Hepatocyte (in vitro differentiated cells): ENCODE results near the gene CRHR1. TPM values are rescaled to one million over a fixed set of nuclear protein-coding genes. Genes with fewer than 3 reads are reported as not detected.
A peak's percentile ranks its signal among the peaks of the same experiment; 100 is the strongest.
"Not testable (repeated sequence)": the region's sequence is repeated elsewhere in the genome, so short reads cannot be mapped to it uniquely, and the experiment has no call there.

Source experiments
- DNase-seq: peaks from one replicate; pipeline ENCODE4 v3.0.0-alpha.2; 2016; ENCODE audit warnings: low spot score
- H2AFZ ChIP-seq: fragments of 200-600 bp; sonication (generic); 2 replicates; pipeline ENCODE4 v1.6.0; 2016; ENCODE audit warnings: antibody characterized with exemption, mild to moderate bottlenecking
- H3K27ac ChIP-seq: fragments of 200-600 bp; sonication (generic); 2 replicates; pipeline ENCODE4 v1.5.1; 2016; ENCODE audit warnings: mild to moderate bottlenecking
- H3K27me3 ChIP-seq: fragments of 200-600 bp; sonication (generic); 2 replicates; pipeline ENCODE4 v1.6.1; 2016
- H3K36me3 ChIP-seq: fragments of 200-600 bp; sonication (generic); replicated peaks from 2 replicates; pipeline ENCODE4 v1.5.1; 2016; ENCODE audit warnings: low read depth; ENCODE audit not compliant: insufficient read depth
- H3K4me1 ChIP-seq: fragments of 200-600 bp; sonication (generic); 2 replicates; pipeline ENCODE4 v1.5.1; 2016; ENCODE audit warnings: mild to moderate bottlenecking, moderate library complexity; ENCODE audit not compliant: insufficient read depth
- H3K4me2 ChIP-seq: fragments of 200-600 bp; sonication (generic); 2 replicates; pipeline ENCODE4 v1.6.0; 2016
- H3K4me3 ChIP-seq: fragments of 200-600 bp; sonication (generic); 2 replicates; pipeline ENCODE4 v1.5.1; 2016; ENCODE audit warnings: mild to moderate bottlenecking
- H3K79me2 ChIP-seq: fragments of 200-600 bp; sonication (generic); 2 replicates; pipeline ENCODE4 v1.6.0; 2017; ENCODE audit warnings: mild to moderate bottlenecking
- H3K9me2 ChIP-seq: fragments of 200-600 bp; sonication (generic); replicated peaks from 2 replicates; pipeline ENCODE4 v1.6.0; 2017; ENCODE audit warnings: mild to moderate bottlenecking; ENCODE audit not compliant: insufficient read depth
- H3K9me3 ChIP-seq: fragments of 200-600 bp; sonication (generic); 2 replicates; pipeline ENCODE4 v1.5.1; 2016; ENCODE audit warnings: low read depth, mild to moderate bottlenecking
- H4K20me1 ChIP-seq: fragments of 200-600 bp; sonication (generic); 2 replicates; pipeline ENCODE4 v1.6.0; 2016; ENCODE audit warnings: mild to moderate bottlenecking; ENCODE audit not compliant: insufficient read depth, poor library complexity, severe bottlenecking
- EZH2 ChIP-seq: fragments of 200-600 bp; sonication (generic); IDR thresholded peaks from 2 replicates; pipeline ENCODE4 v1.6.1; 2016; ENCODE audit warnings: antibody characterized with exemption, mild to moderate bottlenecking, borderline replicate concordance
- EZH2phosphoT487 ChIP-seq: fragments of 200-600 bp; sonication (generic); IDR thresholded peaks from one replicate; pipeline ENCODE4 v1.6.1; 2018; ENCODE audit warnings: antibody characterized with exemption, mild to moderate bottlenecking, low read depth, moderate library complexity; ENCODE audit not compliant: unreplicated experiment, severe bottlenecking
- WGBS: methylation state at CpG from one replicate; pipeline ENCODE4 v1.1.6; 2016; ENCODE audit warnings: low lambda C conversion rate; ENCODE audit errors: missing lambda C conversion rate; 5-methylcytosine and 5-hydroxymethylcytosine counted together
- polyA plus RNA-seq: library from polyadenylated mRNA; unstranded; fragments of >200 nt; fragmentation: Nextera tagmentation; extraction: Ambion mirVana; gene quantifications from 2 replicates; pipeline ENCODE4 v1.2.1, GENCODE V29; 2016
- total RNA-seq: library from RNA; depleted of rRNA; stranded (reverse); fragments of >200 nt; gene quantifications from 2 replicates; pipeline ENCODE4 v1.2.3, GENCODE V29; 2014
- TF ChIP-seq, protein P1 (sequence below): fragments of 200-600 bp; sonication (generic); IDR thresholded peaks from 2 replicates; pipeline ENCODE4 v1.5.1; 2016; ENCODE audit warnings: antibody characterized with exemption, mild to moderate bottlenecking; ENCODE audit not compliant: poor library complexity

CRHR1 gene
- total and polyA plus RNA-seq, 2 experiments from 2014 or later: not detected

DNA sequence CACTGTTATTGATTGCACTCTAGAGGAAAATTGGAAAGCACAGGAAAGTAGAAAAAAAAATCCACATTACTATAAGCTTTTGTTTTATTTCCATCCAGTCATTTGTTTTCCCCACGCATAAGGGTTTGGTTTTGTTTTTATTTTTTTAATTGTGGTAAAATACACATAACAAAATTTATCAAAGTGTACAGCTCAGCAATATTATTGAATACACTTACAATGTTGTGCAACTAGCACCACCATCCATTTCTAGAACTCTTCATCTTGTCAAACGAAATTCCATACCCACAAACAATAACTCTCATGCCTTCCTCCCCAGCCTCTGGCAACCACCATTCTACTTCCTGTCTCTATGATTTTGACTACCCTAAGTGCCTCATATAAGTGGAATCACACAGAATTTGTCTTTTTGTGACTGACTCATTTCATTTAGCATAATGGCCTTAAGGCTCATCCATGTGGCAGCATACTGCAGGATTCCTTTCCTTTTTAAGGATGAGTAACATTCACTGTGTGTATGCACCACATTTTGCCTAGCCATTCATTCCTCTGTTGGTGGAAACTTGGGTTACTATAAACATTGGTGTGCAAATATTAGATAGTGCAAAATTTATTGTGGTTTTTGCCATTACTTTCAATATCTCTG, 71.7 kb downstream of the CRHR1 start:
- H4K20me1 ChIP-seq: no peaks in the 10 kb centered on the region
- TF ChIP-seq, protein P1, sequence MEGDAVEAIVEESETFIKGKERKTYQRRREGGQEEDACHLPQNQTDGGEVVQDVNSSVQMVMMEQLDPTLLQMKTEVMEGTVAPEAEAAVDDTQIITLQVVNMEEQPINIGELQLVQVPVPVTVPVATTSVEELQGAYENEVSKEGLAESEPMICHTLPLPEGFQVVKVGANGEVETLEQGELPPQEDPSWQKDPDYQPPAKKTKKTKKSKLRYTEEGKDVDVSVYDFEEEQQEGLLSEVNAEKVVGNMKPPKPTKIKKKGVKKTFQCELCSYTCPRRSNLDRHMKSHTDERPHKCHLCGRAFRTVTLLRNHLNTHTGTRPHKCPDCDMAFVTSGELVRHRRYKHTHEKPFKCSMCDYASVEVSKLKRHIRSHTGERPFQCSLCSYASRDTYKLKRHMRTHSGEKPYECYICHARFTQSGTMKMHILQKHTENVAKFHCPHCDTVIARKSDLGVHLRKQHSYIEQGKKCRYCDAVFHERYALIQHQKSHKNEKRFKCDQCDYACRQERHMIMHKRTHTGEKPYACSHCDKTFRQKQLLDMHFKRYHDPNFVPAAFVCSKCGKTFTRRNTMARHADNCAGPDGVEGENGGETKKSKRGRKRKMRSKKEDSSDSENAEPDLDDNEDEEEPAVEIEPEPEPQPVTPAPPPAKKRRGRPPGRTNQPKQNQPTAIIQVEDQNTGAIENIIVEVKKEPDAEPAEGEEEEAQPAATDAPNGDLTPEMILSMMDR: no peak
- no peak for TF ChIP-seq EZH2
- peaks cover 6% of the 10 kb centered on the region for H3K27me3 ChIP-seq
- WGBS: 52% methylated on average over 2 of the region's 2 CpGs
- H3K4me3 ChIP-seq: no peak overlapping the region
- no peak overlapping the region for H3K27ac ChIP-seq
- no peaks in the 10 kb centered on the region for H3K4me1 ChIP-seq
- H3K4me2 ChIP-seq: no peak overlapping the region
- no peaks in the 10 kb centered on the region for H3K79me2 ChIP-seq
- no peaks in the 10 kb centered on the region for H3K9me3 ChIP-seq
- DNase-seq: no peak
- H3K9me2 ChIP-seq: no peaks in the 10 kb centered on the region
- no peaks in the 10 kb centered on the region for H3K36me3 ChIP-seq
- no peak overlapping the region for H2AFZ ChIP-seq

DNA sequence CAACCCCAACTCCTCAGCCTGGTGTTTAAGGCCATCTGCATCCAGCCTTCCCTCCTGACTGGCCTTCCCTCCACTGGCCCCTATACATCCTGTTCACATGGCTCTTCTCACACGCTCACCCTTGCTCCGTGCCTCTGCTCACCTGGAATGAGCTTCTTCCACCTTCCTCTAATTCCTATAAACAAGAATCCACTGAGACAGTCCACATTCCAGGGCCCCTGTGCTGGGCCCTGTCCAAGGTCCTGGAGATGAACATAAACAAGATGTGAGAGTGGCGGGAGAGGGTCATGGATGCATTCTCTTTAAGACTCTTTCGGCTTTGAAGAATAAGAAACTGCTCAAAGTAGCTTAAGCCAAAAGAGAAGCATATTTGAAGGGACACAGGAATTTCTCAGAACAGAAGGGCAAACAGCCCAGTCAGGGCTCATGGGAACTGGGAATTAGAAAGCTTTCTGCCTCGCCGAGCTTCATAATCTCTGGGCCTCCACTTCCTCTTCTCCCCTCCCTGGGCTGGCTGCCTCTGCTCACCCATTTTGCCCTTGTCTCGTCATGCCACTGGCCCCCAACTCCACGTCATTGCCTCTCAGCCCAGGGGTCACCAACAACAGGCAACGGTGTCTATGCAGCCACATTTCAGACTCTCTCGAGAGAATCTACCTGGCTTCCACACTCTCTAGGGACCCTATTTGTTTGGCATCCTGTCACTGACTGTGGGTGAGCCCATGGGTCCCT, 74.0 kb downstream of the CRHR1 start:
- no peak overlapping the region for H3K4me3 ChIP-seq
- no peaks in the 10 kb centered on the region for H4K20me1 ChIP-seq
- WGBS: 50% methylated on average over 10 of the region's 10 CpGs
- no peaks in the 10 kb centered on the region for H3K9me2 ChIP-seq
- H3K36me3 ChIP-seq: no peaks in the 10 kb centered on the region
- H3K4me2 ChIP-seq: no peak overlapping the region
- TF ChIP-seq EZH2 (no peak), EZH2phosphoT487 (no peak)
- TF ChIP-seq, protein P1: no peak
- H2AFZ ChIP-seq: no peak overlapping the region
- H3K27ac ChIP-seq: no peak overlapping the region
- H3K9me3 ChIP-seq: no peaks in the 10 kb centered on the region
- DNase-seq: peak; percentile 83
- H3K79me2 ChIP-seq: no peaks in the 10 kb centered on the region
- no peaks in the 10 kb centered on the region for H3K4me1 ChIP-seq
- H3K27me3 ChIP-seq: no peaks in the 10 kb centered on the region

DNA sequence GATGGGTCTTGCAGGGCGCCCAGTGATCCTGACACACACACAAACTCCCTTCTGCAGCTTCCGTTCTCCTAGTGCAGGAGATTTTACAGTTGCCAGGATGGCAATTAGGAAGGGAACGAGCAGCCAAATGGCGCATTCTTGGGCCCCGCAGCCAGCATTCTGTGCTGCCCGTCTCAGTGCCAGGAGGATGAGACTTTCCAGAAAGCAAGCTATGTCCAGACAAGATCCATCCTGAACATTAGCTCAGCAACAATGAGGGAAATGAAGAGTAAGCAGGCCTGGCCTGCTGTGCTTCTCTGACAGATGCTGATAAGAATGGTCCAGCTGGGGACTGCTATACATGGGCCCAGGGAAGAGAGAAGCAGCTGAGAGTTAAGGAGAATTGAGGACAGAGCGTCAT, 77.0 kb downstream of the CRHR1 start:
- Histone ChIP-seq H3K4me3 (no peak overlapping the region), H2AFZ (no peak overlapping the region), H3K9me3 (no peaks in the 10 kb centered on the region), H3K27me3 (peaks cover 5% of the 10 kb centered on the region), H3K9me2 (no peaks in the 10 kb centered on the region), H3K27ac (no peak overlapping the region), H3K36me3 (no peaks in the 10 kb centered on the region), H3K4me1 (no peaks in the 10 kb centered on the region), H4K20me1 (no peaks in the 10 kb centered on the region), H3K4me2 (no peak overlapping the region), H3K79me2 (no peaks in the 10 kb centered on the region)
- DNase-seq: no peak
- TF ChIP-seq EZH2 (no peak), EZH2phosphoT487 (no peak)
- TF ChIP-seq, protein P1: no peak
- WGBS: 86% methylated on average over 7 of the region's 7 CpGs

DNA sequence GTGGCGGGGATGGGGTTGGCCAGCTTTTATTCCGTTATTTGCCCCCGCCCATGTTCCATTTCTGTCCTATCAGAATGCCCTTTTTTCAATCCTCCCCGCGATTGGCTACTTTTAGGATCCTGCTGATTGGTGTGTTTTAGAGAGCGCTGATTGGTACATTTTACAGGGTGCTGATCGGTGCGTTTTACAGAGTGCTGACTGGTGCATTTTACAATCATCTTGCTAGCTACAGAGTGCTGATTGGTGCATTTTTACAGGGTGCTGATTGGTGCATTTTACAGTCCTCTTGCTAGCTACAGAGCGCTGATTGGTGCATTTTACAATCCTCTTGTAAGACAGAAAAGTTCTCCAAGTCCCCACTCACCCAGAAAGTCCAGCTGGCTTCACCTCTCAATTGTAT, 78.0 kb downstream of the CRHR1 start:
- H3K36me3 ChIP-seq, H3K27ac ChIP-seq, H3K79me2 ChIP-seq, H3K9me2 ChIP-seq, H3K4me2 ChIP-seq, DNase-seq, H2AFZ ChIP-seq, H3K27me3 ChIP-seq, H3K9me3 ChIP-seq, H4K20me1 ChIP-seq, H3K4me1 ChIP-seq, H3K4me3 ChIP-seq: not testable (repeated sequence)
- WGBS: 73% methylated on average over 9 of the region's 9 CpGs
